ENCODE data around the gene COL4A2.

COL4A2 gene

GRCh38 chr13:110329258-110329657 lies 22.2 kb downstream of the COL4A2 start:
- TF ChIP-seq CTBP1 (IDR thresholded peaks at IDR 0.05; ENCODE audit: borderline replicate concordance): no peak
- no peak for TF ChIP-seq FOXM1 (IDR thresholded peaks at IDR 0.05; ENCODE audit: borderline replicate concordance)
- TF ChIP-seq SUZ12 (IDR thresholded peaks at IDR 0.05): no peak
- TF ChIP-seq HDGF (IDR thresholded peaks at IDR 0.05; ENCODE audit: borderline replicate concordance): no peak
- TF ChIP-seq TARDBP (IDR thresholded peaks at IDR 0.05): no peak
- TF ChIP-seq ELF4 (IDR thresholded peaks at IDR 0.05): no peak
- no peak for TF ChIP-seq L3MBTL2 (conservative IDR thresholded peaks at IDR 0.05)
- TF ChIP-seq PKNOX1 (IDR thresholded peaks at IDR 0.05): no peak
- ChIA-PET CTCF (interaction anchor here (0.9 kb wide), 1 partner anchor 82 kb away, joined by 3 read pairs; no protein-coding TSS in a partner anchor), POLR2A (interaction anchor here (1.2 to 1.4 kb wide), 2 partner anchors 10 to 22 kb away, joined by 5 to 7 read pairs; partner anchors contain the start of genes COL4A1 and COL4A2)
- DNase-seq (ENCODE audit: extremely low spot score): no peak

DNA sequence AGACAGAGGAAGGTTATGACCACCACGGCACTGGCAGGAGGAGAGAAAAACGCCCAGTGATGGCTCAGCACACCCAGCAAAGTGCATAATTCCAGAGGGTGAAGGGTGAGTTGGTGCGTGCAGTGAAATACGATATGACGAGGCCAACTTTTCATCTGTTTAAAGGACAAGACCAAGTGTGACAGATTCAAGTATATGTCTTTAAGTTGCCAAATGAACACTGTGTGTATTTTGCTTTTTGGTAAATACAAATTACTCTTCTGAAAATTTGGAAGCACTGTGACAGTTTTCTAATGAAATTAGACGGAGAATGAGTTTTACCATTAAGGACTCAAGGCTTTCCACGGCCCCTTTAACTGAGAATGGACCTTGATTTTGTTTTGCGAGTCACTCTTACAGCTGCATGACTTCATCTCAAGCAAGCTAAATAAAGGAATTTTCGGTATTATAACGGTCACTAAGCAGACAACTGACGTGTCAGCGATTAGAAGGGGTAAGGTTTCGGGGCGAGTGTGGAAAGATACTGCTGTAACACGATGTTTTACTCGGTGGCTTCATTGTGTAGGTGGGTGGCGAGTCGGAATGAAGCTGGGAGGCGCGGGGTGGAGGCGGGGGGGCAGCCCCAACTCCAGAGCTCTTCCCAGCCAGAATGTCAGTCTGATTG lies 22.8 kb downstream of the COL4A2 start:
- ChIA-PET CTCF (interaction anchor here (0.9 kb wide), 1 partner anchor 83 kb away, joined by 3 read pairs; no protein-coding TSS in a partner anchor), POLR2A (interaction anchor here (0.9 to 1.4 kb wide), 3 partner anchors 9 to 23 kb away, joined by 3 to 7 read pairs (median 5); partner anchors contain the start of genes COL4A1 and COL4A2)
- TF ChIP-seq HDGF (IDR thresholded peaks at IDR 0.05; ENCODE audit: borderline replicate concordance) (no peak), ZNF384 (IDR thresholded peaks at IDR 0.05) (no peak), CTBP1 (IDR thresholded peaks at IDR 0.05; ENCODE audit: borderline replicate concordance) (no peak), FOXK2 (IDR thresholded peaks at IDR 0.05) (no peak), L3MBTL2 (conservative IDR thresholded peaks at IDR 0.05) (no peak), PKNOX1 (IDR thresholded peaks at IDR 0.05) (no peak), BHLHE40 (IDR thresholded peaks at IDR 0.05; ENCODE audit: borderline replicate concordance) (no peak), FOXA1 (IDR thresholded peaks at IDR 0.05) (no peak), TARDBP (IDR thresholded peaks at IDR 0.05) (no peak), LEF1 (IDR thresholded peaks at IDR 0.05; ENCODE audit: borderline replicate concordance) (no peak), NFRKB (IDR thresholded peaks at IDR 0.05) (no peak), ARNT (IDR thresholded peaks at IDR 0.05) (no peak), SP1 (IDR thresholded peaks at IDR 0.05) (no peak), SUZ12 (IDR thresholded peaks at IDR 0.05) (no peak), FOXM1 (IDR thresholded peaks at IDR 0.05; ENCODE audit: borderline replicate concordance) (no peak)
- DNase-seq (ENCODE audit: extremely low spot score): no peak

DNA sequence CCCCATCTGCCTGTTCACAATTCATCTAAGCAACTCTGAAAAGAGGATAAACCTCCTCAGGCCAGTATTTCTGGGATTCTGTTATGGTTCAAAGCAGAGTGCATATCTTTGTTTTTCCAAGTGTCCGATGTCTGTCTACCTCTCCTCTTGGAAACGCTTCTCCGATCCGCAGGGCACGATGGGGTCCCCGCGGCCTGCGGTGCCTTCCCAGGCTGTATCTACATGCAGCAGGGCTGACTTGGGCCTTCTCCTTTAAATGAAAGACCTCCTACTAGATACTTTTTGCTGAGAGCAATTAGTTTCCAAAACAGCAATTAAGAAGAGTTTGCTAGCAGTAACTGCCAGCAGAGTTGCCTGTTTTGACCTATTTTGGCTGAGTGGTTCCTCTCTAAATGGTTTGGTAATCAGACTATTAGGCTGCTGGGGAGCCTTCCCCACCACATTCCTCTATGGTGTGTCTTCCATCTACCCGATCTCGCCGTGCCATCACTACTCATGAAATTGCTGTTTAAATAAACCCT lies 23.5 kb downstream of the COL4A2 start:
- POLR2A ChIA-PET: interaction anchor here (0.9 to 1.4 kb wide), 3 partner anchors 8 to 23 kb away, joined by 3 to 7 read pairs (median 5); partner anchors contain the start of genes COL4A1 and COL4A2
- TF ChIP-seq NFRKB (IDR thresholded peaks at IDR 0.05) (no peak), CTBP1 (IDR thresholded peaks at IDR 0.05; ENCODE audit: borderline replicate concordance) (no peak), ARNT (IDR thresholded peaks at IDR 0.05) (no peak), HDGF (IDR thresholded peaks at IDR 0.05; ENCODE audit: borderline replicate concordance) (no peak)
- no peak for DNase-seq (ENCODE audit: extremely low spot score)
- CTCF ChIA-PET: interaction anchor here (0.9 kb wide), 1 partner anchor 83 kb away, joined by 3 read pairs; no protein-coding TSS in a partner anchor

- ChIA-PET CTCF (no interaction called here), POLR2A (no interaction called here)
- no peak for TF ChIP-seq L3MBTL2 (conservative IDR thresholded peaks at IDR 0.05)
- TF ChIP-seq PKNOX1 (IDR thresholded peaks at IDR 0.05): no peak
- no peak for TF ChIP-seq FOXK2 (IDR thresholded peaks at IDR 0.05)
- TF ChIP-seq TARDBP (IDR thresholded peaks at IDR 0.05): no peak
- no peak for TF ChIP-seq ARNT (IDR thresholded peaks at IDR 0.05)
- no peak for TF ChIP-seq SUZ12 (IDR thresholded peaks at IDR 0.05)
- no peak for TF ChIP-seq LEF1 (IDR thresholded peaks at IDR 0.05; ENCODE audit: borderline replicate concordance)
- no peak for TF ChIP-seq CTBP1 (IDR thresholded peaks at IDR 0.05; ENCODE audit: borderline replicate concordance)
- TF ChIP-seq HDGF (IDR thresholded peaks at IDR 0.05; ENCODE audit: borderline replicate concordance): no peak
- TF ChIP-seq ELF4 (IDR thresholded peaks at IDR 0.05): no peak
- no peak for DNase-seq (ENCODE audit: extremely low spot score)
These were observed 24.3 kb downstream of the COL4A2 start for GRCh38 chr13:110331362-110331761.

- ChIA-PET POLR2A (no interaction called here), CTCF (no interaction called here)
- DNase-seq (ENCODE audit: extremely low spot score): no peak
- TF ChIP-seq LEF1 (IDR thresholded peaks at IDR 0.05; ENCODE audit: borderline replicate concordance) (no peak), SUZ12 (IDR thresholded peaks at IDR 0.05) (no peak), FOXM1 (IDR thresholded peaks at IDR 0.05; ENCODE audit: borderline replicate concordance) (no peak), SP1 (IDR thresholded peaks at IDR 0.05) (no peak), HDGF (IDR thresholded peaks at IDR 0.05; ENCODE audit: borderline replicate concordance) (no peak), CTBP1 (IDR thresholded peaks at IDR 0.05; ENCODE audit: borderline replicate concordance) (no peak), PKNOX1 (IDR thresholded peaks at IDR 0.05) (no peak), BHLHE40 (IDR thresholded peaks at IDR 0.05; ENCODE audit: borderline replicate concordance) (no peak), FOXA1 (IDR thresholded peaks at IDR 0.05) (no peak), NFRKB (IDR thresholded peaks at IDR 0.05) (no peak), ARNT (IDR thresholded peaks at IDR 0.05) (no peak)
These were observed 25.7 kb downstream of the COL4A2 start for GRCh38 chr13:110332750-110333149.
